ELF-1 (cell line): ENCODE results near the gene IRF9.
A peak's percentile ranks its signal among the peaks of the same experiment; 100 is the strongest.

Source experiments
- DNase-seq: peaks from one replicate; pipeline ENCODE4 v3.0.0-alpha.2; 2016; ENCODE audit warnings: low read depth, low spot score

IRF9 gene

GRCh38 chr14:24177891-24178290 is 16.8 kb downstream of the IRF9 start:
- no peak for DNase-seq

- no peak for DNase-seq
These were observed 17.5 kb downstream of the IRF9 start for GRCh38 chr14:24178399-24179178.

- DNase-seq, result no peak
These were observed 18.4 kb downstream of the IRF9 start for GRCh38 chr14:24179294-24179960.

- no peak for DNase-seq
These were observed 19.1 kb downstream of the IRF9 start for GRCh38 chr14:24179961-24180796.

GRCh38 chr14:24181371-24182077 is 20.5 kb downstream of the IRF9 start:
- no peak for DNase-seq

- no peak for DNase-seq
These were observed 21.2 kb downstream of the IRF9 start for GRCh38 chr14:24182110-24182882.

- DNase-seq, result no peak
These were observed 22.0 kb downstream of the IRF9 start for GRCh38 chr14:24183014-24183481.

GRCh38 chr14:24184104-24184970 is 23.3 kb downstream of the IRF9 start:
- no peak for DNase-seq

GRCh38 chr14:24185026-24185425 is 24.0 kb downstream of the IRF9 start:
- no peak for DNase-seq

GRCh38 chr14:24185741-24186140 is 24.7 kb downstream of the IRF9 start:
- no peak for DNase-seq

GRCh38 chr14:24186831-24187538 is 25.9 kb downstream of the IRF9 start:
- no peak for DNase-seq

- DNase-seq, result no peak
These were observed 26.5 kb downstream of the IRF9 start for GRCh38 chr14:24187539-24187915.

GRCh38 chr14:24188251-24189058 is 27.4 kb downstream of the IRF9 start, which contains the start of gene IPO4:
IPO4 (minus strand) TSS chr14:24188816; CDS start chr14:24188787, 29 bp downstream.
- DNase-seq, result peak; percentile 98

GRCh38 chr14:24189059-24189375 is 28.0 kb downstream of the IRF9 start:
- no peak for DNase-seq

GRCh38 chr14:24189460-24189859 is 28.4 kb downstream of the IRF9 start:
- DNase-seq, result no peak

GRCh38 chr14:24190416-24190815 is 29.4 kb downstream of the IRF9 start:
- DNase-seq, result no peak

GRCh38 chr14:24192933-24193332 is 31.9 kb downstream of the IRF9 start:
- DNase-seq, result no peak

GRCh38 chr14:24194186-24194872 is 33.3 kb downstream of the IRF9 start:
- DNase-seq, result no peak
